GM12875 (cell line): Measurements from ENCODE around the gene TAF8.
"Not testable (repeated sequence)": the region's sequence is repeated elsewhere in the genome, so short reads cannot be mapped to it uniquely, and the experiment has no call there.

ENCODE experiments used
- H3K4me3 ChIP-seq: one replicate; pipeline ENCODE4 v1.5.1; 2011; ENCODE audit warnings: low read depth, low read length, control low read depth
- TF ChIP-seq, protein P1 (sequence below): IDR thresholded peaks from 2 replicates; pipeline ENCODE4 v1.5.1; 2011; ENCODE audit warnings: low read depth, mild to moderate bottlenecking, control low read depth, inconsistent platforms, low read length, moderate library complexity, borderline replicate concordance; ENCODE audit not compliant: insufficient read depth

TAF8 gene

DNA sequence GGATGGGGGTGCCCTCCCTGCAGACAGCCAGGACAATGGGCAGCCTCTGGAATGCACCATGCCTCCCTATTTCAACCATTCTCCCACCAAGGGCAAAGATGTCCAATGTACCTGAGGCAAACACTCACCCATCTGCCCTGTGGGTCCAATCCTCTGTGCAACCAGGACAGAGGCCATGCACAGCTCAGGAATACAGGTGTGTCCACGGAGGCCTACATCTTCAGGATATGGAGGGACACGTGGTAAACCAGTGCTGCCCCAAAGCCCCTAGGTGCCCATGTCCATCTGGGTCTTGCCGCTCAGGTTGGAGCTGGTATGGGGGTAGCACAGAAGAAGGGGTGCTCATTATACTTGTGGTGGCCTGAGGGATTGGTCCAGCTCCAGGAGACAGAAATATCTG, 20.4 kb upstream of the TAF8 start:
- H3K4me3 ChIP-seq, result no peak overlapping the region
- TF ChIP-seq, protein P1, sequence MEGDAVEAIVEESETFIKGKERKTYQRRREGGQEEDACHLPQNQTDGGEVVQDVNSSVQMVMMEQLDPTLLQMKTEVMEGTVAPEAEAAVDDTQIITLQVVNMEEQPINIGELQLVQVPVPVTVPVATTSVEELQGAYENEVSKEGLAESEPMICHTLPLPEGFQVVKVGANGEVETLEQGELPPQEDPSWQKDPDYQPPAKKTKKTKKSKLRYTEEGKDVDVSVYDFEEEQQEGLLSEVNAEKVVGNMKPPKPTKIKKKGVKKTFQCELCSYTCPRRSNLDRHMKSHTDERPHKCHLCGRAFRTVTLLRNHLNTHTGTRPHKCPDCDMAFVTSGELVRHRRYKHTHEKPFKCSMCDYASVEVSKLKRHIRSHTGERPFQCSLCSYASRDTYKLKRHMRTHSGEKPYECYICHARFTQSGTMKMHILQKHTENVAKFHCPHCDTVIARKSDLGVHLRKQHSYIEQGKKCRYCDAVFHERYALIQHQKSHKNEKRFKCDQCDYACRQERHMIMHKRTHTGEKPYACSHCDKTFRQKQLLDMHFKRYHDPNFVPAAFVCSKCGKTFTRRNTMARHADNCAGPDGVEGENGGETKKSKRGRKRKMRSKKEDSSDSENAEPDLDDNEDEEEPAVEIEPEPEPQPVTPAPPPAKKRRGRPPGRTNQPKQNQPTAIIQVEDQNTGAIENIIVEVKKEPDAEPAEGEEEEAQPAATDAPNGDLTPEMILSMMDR, result no peak

DNA sequence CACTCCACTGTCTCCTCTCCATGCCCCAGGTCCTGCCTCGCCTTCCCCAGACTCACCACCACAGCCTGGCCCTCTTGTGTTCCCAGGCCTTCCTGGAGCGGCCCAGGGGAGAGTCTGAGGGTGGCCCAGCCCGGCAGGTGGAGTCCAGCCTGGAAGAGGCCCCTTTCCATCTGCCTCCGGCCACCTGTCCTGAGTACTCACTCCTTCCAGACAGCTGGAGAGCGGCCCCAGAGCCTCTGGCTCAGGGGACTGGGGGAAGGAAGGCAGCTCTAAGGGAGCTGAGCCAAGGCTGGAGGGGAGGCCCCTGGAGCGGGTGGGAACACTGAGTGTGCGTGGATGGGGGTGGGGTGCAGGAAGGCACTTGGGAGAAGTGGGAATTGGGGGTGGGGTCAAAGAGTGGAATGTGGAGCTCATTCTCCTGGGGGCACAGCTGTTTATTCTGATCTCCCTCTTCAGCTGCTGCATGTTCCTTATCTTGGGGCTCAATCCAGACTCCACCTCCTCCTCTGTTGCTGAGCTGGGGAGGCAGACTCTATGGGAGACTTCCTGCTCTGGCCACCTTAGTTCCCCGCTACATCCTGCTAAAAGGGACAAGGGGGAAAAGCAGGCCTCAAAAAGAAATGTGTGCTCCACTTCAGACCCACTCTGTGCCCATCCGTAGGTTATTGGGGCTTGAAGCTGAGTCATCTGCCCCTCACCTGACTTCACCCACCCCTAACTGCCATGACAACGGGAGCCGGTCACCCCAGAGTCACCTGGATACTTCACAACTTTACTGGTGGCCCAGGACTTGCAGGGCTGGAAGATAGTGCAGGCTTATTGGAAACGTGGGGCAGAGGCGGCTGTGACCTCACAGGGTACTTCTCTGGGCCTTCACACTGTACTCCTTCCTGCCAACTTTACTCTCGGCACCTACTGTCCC, 19.5 kb upstream of the TAF8 start:
- no peak overlapping the region for H3K4me3 ChIP-seq
- TF ChIP-seq, protein P1, result no peak

DNA sequence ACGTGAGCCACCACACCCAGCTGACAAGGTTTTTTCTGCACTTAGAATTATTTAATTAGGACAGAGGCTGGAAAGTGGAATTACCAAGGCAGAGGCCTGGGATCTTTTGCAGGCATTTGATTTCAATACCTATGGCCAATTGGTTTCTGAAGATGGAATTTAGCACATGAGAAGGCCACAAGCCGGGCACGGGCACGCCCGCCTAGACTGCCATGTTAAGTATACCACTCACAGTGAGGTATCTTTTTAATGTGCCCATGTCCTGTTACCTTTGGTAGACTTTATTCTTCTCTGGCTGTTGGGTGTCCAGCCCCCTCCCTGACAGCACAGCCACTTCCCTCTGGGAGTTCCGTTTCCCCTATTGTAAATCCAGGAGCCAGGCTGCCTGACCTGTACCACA, 18.0 kb upstream of the TAF8 start:
- H3K4me3 ChIP-seq, result no peak overlapping the region
- TF ChIP-seq, protein P1, result no peak

DNA sequence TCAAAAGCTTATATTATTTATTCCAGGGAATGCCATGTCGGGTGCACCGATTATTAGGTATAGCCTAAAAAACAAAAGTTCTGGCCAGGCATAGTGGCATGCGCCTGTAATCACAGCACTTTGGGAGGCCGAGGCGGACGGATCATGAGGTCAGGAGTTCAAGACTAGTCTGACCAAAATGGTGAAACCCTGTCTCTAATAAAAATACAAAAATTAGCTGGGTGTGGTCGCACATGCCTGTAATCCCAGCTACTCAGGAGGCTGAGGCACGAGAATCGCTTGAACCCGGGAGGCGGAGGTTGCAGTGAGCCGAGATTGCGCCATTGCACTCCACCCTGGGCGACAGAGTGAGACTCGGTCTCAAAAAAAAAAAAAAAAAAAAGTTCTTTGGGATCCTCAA, 12.7 kb upstream of the TAF8 start:
- H3K4me3 ChIP-seq, result not testable (repeated sequence)

DNA sequence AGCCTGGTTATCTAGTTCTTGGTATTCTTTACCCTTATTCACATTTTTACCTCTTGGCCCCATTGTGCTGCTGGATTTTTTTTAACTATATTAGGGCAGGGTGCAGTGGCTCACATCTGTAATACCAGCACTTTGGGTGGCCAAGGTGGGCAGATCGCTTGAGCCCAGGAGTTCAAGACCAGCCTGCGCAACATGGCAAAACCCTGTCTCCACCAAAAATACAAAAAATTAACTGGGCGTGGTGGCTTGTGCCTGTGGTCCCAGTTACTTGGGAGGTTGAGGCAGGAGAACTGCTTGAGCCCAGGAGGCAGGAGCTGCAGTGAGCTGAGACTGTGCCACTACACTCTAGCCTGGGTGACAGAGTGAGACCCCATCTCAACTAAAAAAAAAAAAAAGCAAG, 12.2 kb upstream of the TAF8 start:
- TF ChIP-seq, protein P1, result no peak
- no peak overlapping the region for H3K4me3 ChIP-seq

DNA sequence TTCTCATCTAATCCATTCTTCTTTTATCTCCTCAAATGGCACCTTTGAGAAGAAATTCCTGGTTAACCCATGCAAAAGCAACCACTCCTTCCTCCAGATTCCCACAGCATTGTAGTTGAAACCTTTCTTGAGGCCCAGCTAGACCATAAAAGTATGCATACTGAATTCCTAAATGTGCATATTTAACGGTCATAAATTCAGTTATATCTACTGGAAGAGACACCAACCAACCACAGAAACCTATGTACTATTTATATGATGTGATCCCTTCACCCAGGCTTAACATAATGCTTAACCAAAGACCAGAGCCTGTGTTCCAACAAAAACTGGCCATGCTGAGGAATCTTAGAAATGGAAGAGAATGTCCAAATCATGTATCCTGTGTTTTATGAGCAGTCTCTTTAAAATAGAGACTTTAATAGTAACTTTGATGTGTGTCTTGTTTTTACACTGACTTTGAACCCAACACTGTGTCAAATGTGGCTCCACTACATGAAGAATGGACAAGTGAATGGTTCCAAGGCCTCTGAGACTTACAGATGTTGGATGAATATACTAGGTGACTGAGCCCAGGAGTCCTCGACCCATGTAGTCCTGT, 11.4 kb upstream of the TAF8 start:
- TF ChIP-seq, protein P1, result no peak

DNA sequence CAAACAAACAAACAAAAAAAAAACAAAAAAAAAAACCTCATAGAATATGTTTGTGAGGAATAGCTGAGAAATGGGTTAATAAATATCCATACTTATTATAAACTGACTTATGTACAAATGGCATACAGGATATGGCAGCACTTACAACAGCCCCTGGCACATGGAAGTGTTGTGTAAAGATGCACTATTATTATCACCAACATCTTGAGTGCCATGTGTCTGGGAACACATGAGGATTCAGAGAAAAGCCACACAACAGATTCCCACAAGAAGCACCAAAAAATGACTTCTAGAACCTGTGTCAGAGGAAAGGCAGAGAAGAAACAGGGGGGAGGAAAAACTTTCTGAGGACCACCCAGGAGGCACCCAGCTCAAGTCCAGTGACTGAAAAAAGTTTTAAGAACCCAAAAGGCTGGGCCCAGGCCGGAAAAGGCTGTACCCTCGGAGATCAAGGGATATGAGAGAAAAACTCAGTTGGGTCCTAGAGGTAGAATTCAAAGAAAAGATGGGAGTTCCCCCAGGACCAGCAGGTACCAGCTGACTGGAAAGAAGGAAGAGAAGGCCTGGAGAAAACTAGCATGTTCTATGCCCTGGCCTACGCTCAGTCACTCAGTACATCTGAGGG, 9.4 kb upstream of the TAF8 start:
- H3K4me3 ChIP-seq, result no peak overlapping the region
- TF ChIP-seq, protein P1, result no peak

More for the DNA sequence above, 11.4 kb upstream of the TAF8 start:
- no peak overlapping the region for H3K4me3 ChIP-seq
